ENCODE data around the gene SYS1.
A peak's percentile ranks its signal among the peaks of the same experiment; 100 is the strongest.

The SYS1 gene

DNA sequence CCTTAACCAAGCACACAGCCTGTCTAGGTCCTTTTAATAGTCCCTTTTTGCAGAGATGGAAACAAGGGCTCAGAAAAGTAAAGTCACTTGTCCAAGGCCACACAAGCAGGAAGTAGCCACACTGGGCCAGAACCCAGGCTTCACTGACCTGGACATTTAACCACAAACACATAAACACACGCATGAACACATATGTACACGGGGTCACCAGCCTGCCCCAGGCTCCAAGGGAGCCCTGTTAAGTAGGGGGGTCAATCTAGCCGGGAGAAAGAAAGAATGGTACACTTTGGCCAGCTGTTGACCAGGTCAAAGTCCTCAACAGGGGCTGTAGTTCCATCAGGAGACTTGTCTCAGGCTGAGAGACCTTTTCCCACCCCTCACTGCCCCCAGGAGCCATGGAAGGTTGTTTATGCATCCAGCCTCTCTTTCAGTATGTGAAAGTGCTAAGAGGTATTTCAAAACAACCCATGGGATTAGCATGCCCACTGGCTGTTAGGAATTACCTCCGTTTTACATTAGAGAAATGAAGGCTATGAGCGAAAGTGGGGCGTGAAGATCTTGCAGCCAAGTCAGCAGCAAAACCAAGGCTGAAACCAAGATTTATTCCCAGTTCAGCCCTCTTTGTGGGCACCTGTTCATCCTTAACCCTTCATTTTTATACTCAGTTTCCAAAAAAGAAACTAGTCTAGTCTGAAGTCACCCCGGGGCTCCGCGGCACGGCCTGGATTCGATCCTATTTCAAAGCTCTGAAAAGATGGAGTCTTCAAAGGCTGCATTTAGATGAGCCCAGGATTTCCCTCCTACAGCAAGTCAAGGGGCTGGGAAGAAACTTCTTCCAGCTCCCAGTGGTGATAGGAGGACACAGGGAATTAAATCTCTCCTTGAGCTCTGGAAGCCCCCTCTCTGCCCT lies 24.6 kb upstream of the SYS1 start:
- peak overlapping the region in 5 of 11 experiments; percentile 5 to 32 (median 24); a peak in 5 of 22 replicates for H3K4me2 ChIP-seq
- no peaks in the 10 kb centered on the region for H3K27me3 ChIP-seq
- H3K9me3 ChIP-seq (replicated peaks in 1 of 11), result no peaks in the 10 kb centered on the region
- no peak for TF ChIP-seq Cebpa-rat (IDR thresholded peaks at IDR 0.05)
- H3K4me1 ChIP-seq, result peaks cover 0 to 17% (median 5%) of the 10 kb centered on the region in 10 experiments; a peak in 17 of 20 replicates
- H4K20me1 ChIP-seq, result peaks cover 0 to 29% (median 0%) of the 10 kb centered on the region in 11 experiments; a peak in 5 of 22 replicates
- 0 out of 22 replicates have a peak, but pooled peaks cover 0 to 2% (median 0%) of the 10 kb centered on the region in 11 experiments for H3K36me3 ChIP-seq
- H3K4me3 ChIP-seq, result no peak overlapping the region
- no peak overlapping the region for H3K27ac ChIP-seq
- no peak overlapping the region for H3K9ac ChIP-seq

DNA sequence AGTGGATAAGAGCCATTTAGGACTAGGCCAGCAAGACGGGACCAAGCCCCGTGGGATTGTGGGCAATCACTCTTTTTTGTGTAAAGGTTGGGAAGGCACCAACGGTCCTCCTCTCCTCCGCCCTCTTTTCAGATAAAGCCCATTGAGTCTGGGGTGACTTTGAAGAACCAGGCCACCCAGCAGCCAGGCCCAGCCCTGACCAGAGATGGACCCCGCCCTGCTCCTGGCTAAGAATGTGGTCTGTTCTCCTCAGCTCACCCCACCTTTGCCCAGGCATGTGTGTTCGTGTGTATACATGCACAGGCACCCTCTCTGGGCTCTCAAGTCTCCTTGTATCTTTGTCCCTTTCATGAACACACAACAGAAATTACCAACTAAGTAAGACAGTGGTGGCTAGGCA lies 23.9 kb upstream of the SYS1 start:
- Histone ChIP-seq H3K4me3 (no peak overlapping the region), H3K36me3 (no peaks in the 10 kb centered on the region), H3K9ac (no peak overlapping the region), H3K4me2 (peak overlapping the region in 5 of 11 experiments; percentile 5 to 32 (median 24); a peak in 6 of 22 replicates), H3K9me3 (replicated peaks in 1 of 11) (no peaks in the 10 kb centered on the region), H3K27ac (no peak overlapping the region), H3K27me3 (no peaks in the 10 kb centered on the region), H4K20me1 (peaks cover 0 to 29% (median 0%) of the 10 kb centered on the region in 11 experiments; a peak in 5 of 22 replicates), H3K4me1 (peaks cover 4 to 24% (median 12%) of the 10 kb centered on the region in 10 experiments; a peak in 19 of 20 replicates)
- TF ChIP-seq Cebpa-rat (IDR thresholded peaks at IDR 0.05), result no peak

DNA sequence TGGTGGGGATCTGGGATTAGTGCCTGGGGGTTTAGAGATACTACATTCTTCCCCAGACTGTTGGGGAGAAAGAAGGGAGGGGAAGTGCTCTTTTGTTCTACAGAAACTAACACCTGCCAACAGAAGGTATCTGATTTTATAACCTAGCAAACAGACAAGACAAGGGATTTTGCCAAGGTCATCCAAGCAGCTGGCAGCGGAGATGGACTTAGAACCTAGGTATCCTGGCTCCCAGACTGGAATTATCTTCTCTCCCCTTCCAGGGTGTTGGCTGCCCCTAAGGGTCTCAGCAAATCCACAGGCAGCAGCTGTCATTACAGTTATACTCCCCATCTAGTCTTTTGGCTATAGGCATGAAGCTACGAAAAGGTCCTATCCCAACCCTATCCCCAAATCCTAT lies 23.2 kb upstream of the SYS1 start:
- Histone ChIP-seq H4K20me1 (peaks cover 0 to 29% (median 0%) of the 10 kb centered on the region in 11 experiments; a peak in 5 of 22 replicates), H3K36me3 (no peaks in the 10 kb centered on the region), H3K4me1 (peaks cover 11 to 31% (median 19%) of the 10 kb centered on the region in 10 experiments), H3K9ac (no peak overlapping the region), H3K27ac (no peak overlapping the region), H3K4me3 (no peak overlapping the region), H3K4me2 (no peak overlapping the region), H3K27me3 (no peaks in the 10 kb centered on the region), H3K9me3 (replicated peaks in 1 of 11) (no peaks in the 10 kb centered on the region)
- no peak for TF ChIP-seq Cebpa-rat (IDR thresholded peaks at IDR 0.05)

DNA sequence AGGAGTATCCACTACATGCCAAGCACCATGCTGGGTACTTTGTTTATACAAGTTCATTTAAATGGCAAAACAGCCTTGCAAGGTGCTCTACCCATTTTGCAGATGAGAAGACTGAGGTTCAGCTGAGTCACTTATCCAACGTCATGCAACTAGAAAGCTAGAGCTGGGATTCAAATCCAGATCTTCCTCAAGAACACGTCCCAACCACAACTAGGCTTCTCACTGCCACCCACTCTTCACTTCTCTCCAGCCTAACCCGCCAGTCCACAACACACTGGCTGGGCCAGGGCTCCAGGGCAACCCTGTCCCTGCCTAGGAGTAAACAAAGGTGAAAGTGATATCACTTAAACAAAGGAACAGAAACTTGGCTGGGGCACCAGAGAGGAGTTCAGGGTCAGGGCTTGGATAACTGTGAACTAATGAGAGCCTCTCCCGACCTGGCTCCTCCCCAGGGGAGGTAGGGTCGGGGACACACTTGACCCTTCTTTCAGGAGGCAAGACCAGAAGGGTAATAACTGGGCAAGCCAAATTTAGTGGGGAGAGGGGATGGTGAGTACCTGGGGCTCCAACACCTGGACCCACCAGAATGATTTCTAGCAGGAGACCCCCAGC lies 22.6 kb upstream of the SYS1 start:
- Histone ChIP-seq H4K20me1 (peaks cover 0 to 29% (median 0%) of the 10 kb centered on the region in 11 experiments; a peak in 5 of 22 replicates), H3K4me3 (no peak overlapping the region), H3K27me3 (peaks cover 0 to under 1% (median 0%) of the 10 kb centered on the region in 11 experiments; a peak in 1 of 22 replicates), H3K4me1 (peaks cover 17 to 36% (median 25%) of the 10 kb centered on the region in 10 experiments), H3K27ac (no peak overlapping the region), H3K9ac (no peak overlapping the region), H3K36me3 (no peaks in the 10 kb centered on the region), H3K9me3 (replicated peaks in 1 of 11) (no peaks in the 10 kb centered on the region), H3K4me2 (no peak overlapping the region)
- no peak for TF ChIP-seq Cebpa-rat (IDR thresholded peaks at IDR 0.05)

DNA sequence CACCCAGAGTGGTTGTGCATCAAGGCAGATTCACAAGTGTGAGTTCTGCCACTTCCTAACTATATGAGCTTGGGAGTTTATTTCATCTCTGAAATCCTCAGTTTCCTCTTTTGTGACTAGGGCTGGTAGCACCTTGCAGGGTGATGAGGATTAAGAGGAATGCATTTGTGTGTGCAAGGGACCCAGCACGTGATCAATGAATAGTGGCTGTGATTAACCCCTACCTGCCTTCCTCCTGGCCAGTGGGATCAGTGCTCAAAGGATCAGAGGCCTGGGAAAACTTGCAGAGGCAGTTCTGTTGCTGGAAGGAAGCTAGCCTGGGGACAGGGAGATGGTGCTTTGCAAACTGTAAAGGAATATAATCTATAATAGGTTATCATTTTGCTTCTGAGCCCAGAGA lies 22.0 kb upstream of the SYS1 start:
- Histone ChIP-seq H3K4me2 (no peak overlapping the region), H3K4me1 (peaks cover 23 to 42% (median 31%) of the 10 kb centered on the region in 10 experiments), H3K4me3 (no peak overlapping the region), H3K27ac (no peak overlapping the region), H3K9me3 (replicated peaks in 1 of 11) (no peaks in the 10 kb centered on the region), H3K9ac (no peak overlapping the region), H3K36me3 (no peaks in the 10 kb centered on the region), H4K20me1 (peaks cover 0 to 29% (median 0%) of the 10 kb centered on the region in 11 experiments; a peak in 5 of 22 replicates), H3K27me3 (peaks cover 0 to 7% (median 0%) of the 10 kb centered on the region in 11 experiments; a peak in 2 of 22 replicates)
- no peak for TF ChIP-seq Cebpa-rat (IDR thresholded peaks at IDR 0.05)

DNA sequence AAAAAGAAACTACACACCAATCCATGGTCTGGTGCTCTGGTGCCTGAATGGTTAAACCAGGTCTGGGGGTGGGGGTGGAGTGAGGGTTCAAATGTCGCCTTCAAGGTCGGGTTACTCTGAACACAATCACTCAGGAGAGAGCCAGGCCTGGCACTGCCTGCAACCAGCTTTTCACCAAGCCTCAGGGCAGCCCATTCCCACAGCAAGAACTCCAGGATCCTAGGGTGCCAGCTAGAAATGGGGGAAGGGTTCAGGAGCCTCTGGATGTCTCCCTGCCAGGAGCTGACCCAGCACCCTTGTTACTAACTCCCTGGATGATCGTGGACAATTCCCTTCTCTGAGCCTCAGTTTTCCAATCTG lies 21.4 kb upstream of the SYS1 start:
- Histone ChIP-seq H4K20me1 (peaks cover 0 to 32% (median 0%) of the 10 kb centered on the region in 11 experiments; a peak in 6 of 22 replicates), H3K27me3 (peaks cover 0 to 12% (median 4%) of the 10 kb centered on the region in 11 experiments; a peak in 7 of 22 replicates), H3K4me1 (peaks cover 29 to 48% (median 37%) of the 10 kb centered on the region in 10 experiments), H3K9ac (no peak overlapping the region), H3K4me3 (no peak overlapping the region), H3K27ac (no peak overlapping the region), H3K9me3 (replicated peaks in 1 of 11) (no peaks in the 10 kb centered on the region), H3K36me3 (no peaks in the 10 kb centered on the region), H3K4me2 (peak overlapping the region in 2 of 11 experiments; percentile 4 to 12; a peak in 1 of 22 replicates)
- no peak for TF ChIP-seq Cebpa-rat (IDR thresholded peaks at IDR 0.05)

DNA sequence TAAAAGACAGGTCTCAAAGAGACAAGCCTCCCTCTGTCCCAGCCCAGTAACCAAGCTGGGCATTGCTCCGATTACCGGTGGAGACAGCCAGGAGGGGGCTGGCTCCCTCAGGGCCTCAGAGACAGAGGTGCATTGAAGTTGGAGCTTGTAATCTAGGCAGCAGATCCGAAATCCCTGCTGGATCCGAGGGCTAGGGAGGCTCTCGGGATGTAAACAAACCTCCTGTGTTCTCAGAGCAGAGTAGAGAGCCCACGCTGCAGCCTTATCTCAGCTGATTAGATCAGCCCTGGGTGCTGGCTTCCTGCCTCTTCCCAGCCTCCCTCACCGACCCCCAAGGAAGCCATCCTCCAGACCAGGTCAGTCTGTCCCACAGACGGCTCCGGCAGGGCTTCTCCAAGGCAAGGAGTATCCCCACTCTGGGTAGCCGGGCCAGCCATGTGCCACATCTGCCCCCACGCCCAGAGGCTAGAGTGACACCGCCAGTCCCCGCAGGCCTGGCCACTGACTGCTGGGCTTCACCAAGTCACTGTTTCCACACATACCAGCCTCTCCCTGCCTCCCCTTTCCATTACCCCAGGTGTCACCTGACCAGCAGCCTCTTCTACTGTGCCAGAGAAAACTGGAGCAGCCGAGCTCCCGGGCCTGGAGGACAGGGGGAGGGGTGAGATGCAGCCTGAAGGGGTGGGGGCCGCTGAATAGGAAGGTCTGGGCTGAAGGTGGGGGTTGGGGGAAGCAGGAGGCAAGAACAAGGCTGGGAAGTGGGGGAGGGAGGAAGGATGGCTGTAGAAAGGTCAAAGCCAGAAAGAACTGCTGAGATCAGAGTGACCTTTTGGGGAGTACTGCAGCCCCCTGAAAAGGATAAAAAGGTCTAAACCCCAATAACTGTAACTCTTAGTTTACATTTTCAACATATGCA lies 20.8 kb upstream of the SYS1 start:
- no peak overlapping the region for H3K9ac ChIP-seq

More for the DNA sequence above, 20.8 kb upstream of the SYS1 start:
- Histone ChIP-seq H3K4me2 (peak overlapping the region in 4 of 11 experiments; percentile 4 to 96 (median 53); a peak in 2 of 22 replicates), H3K27me3 (peaks cover 0 to 19% (median 10%) of the 10 kb centered on the region in 11 experiments; a peak in 15 of 22 replicates), H3K9me3 (replicated peaks in 1 of 11) (no peaks in the 10 kb centered on the region), H4K20me1 (peaks cover 0 to 32% (median 1%) of the 10 kb centered on the region in 11 experiments; a peak in 8 of 22 replicates), H3K27ac (no peak overlapping the region; a peak in 1 of 22 replicates), H3K4me3 (no peak overlapping the region), H3K36me3 (no peaks in the 10 kb centered on the region), H3K4me1 (peaks cover 35 to 55% (median 43%) of the 10 kb centered on the region in 10 experiments)
- TF ChIP-seq Cebpa-rat (IDR thresholded peaks at IDR 0.05), result no peak
